Measurements from ENCODE around the gene STIMATE.

DNA sequence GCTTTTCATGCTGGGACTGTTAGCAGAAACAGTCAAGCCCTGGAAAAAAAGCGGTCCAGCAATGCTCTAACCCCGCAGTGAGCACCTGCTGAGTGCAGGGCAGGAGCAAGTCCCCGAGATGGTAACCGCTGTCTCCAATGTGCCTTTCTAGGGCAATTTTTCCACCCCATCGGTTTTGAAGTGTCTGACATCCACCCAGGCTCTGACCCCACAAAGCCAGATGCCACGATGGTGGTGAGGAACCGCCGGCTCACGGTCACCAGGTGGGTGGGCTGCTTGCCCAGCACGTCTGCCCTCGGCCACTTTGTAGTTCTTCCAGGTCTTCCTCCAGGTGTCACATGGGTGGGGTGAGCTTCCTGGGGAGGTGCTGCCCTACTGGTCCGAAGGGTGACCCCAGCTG lies 106.0 kb downstream of the STIMATE start:
- TF ChIP-seq, protein P1, sequence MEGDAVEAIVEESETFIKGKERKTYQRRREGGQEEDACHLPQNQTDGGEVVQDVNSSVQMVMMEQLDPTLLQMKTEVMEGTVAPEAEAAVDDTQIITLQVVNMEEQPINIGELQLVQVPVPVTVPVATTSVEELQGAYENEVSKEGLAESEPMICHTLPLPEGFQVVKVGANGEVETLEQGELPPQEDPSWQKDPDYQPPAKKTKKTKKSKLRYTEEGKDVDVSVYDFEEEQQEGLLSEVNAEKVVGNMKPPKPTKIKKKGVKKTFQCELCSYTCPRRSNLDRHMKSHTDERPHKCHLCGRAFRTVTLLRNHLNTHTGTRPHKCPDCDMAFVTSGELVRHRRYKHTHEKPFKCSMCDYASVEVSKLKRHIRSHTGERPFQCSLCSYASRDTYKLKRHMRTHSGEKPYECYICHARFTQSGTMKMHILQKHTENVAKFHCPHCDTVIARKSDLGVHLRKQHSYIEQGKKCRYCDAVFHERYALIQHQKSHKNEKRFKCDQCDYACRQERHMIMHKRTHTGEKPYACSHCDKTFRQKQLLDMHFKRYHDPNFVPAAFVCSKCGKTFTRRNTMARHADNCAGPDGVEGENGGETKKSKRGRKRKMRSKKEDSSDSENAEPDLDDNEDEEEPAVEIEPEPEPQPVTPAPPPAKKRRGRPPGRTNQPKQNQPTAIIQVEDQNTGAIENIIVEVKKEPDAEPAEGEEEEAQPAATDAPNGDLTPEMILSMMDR (IDR thresholded peaks at IDR 0.05): no peak
- TF ChIP-seq EP300 (IDR thresholded peaks at IDR 0.05; ENCODE audit: low read depth): no peak
